ENCODE data around the gene APOL5. TPM values are rescaled to one million over a fixed set of nuclear protein-coding genes. Genes with fewer than 3 reads are reported as not detected.

APOL5 gene
- total RNA-seq, 1 experiment from 2014 or later, result not detected

DNA sequence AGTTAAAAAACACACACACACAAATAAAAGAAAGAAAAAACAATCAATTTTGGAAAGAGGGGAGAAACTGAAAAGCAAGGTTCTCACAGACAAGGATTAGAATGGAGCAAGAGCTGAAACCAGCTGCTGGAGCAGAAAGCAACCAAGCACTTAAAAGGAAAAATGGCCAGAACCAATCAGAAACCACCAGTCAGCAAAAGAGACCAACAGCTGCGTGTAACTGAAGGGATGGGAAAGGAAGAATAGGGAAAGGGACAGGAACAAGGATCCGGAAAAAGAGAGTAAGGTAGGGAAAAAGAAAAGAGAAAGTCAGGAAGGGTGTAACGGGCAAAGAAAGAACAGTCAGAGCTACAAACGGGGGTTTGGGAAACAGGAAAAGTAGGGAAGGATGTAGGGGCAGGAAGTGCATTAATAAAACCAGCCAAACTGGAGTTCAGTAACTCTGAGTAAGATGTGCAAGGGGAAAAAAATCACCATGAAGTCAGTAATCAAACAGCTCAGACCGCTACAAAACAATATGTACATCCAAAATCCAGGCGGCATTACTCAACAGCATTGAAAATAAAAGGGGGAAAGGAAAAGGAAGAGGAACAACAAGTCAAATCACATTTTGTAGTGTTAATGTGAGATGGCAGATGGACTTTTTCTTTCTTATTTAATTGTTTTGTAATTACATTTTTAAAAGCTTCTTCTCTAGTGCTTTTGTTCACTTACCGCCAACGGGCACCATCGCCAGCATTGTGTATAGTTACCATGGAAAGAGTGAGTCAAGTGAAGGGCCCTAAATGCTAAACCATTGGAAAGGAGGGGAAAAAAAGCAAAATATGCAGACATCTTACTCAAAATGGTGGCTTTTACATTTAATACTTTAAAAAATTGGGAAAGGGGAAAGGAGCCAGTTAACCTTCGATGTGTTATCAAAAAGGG lies 49.2 kb downstream of the APOL5 start:
- peaks cover 12% of the 10 kb centered on the region; the same call in 1 of the 2 replicates for H3K36me3 ChIP-seq (ENCODE audit: low read depth)
- intact Hi-C loops (cut with micrococcal nuclease; ENCODE audit: unreplicated experiment), result no loop called here
- H3K4me2 ChIP-seq, result no peak overlapping the region
- no peak overlapping the region for H3K27ac ChIP-seq
- H3K27me3 ChIP-seq (ENCODE audit: insufficient read depth, low read depth), result no peaks in the 10 kb centered on the region
- no peak overlapping the region for H2AFZ ChIP-seq
- peaks cover 18% of the 10 kb centered on the region; the same call in 1 of the 2 replicates for H3K79me2 ChIP-seq (ENCODE audit: low read depth)
- DNase-seq, result no peak
- H3F3A ChIP-seq (ENCODE audit: insufficient read depth, low read depth), result peaks cover 15% of the 10 kb centered on the region; the same call in 1 of the 2 replicates
- H3K4me3 ChIP-seq, result no peak overlapping the region
- H3K9me2 ChIP-seq (ENCODE audit: insufficient read depth), result no peaks in the 10 kb centered on the region
- H3K4me1 ChIP-seq (replicated peaks; ENCODE audit: insufficient read depth), result no peaks in the 10 kb centered on the region
- ChIA-PET POLR2A (ENCODE audit: unreplicated experiment) (interaction anchor here (0.6 to 0.7 kb wide), 2 partner anchors 9 to 28 kb away, joined by 3 to 9 read pairs; no protein-coding TSS in a partner anchor), CTCF (no interaction called here)
- no TSS peak for BruUV-seq (replicated peaks)
- H4K20me1 ChIP-seq (ENCODE audit: insufficient read depth), result no peaks in the 10 kb centered on the region
- no peaks in the 10 kb centered on the region for H3K9me3 ChIP-seq (ENCODE audit: insufficient read depth, low read depth)
- TF ChIP-seq, protein P1, sequence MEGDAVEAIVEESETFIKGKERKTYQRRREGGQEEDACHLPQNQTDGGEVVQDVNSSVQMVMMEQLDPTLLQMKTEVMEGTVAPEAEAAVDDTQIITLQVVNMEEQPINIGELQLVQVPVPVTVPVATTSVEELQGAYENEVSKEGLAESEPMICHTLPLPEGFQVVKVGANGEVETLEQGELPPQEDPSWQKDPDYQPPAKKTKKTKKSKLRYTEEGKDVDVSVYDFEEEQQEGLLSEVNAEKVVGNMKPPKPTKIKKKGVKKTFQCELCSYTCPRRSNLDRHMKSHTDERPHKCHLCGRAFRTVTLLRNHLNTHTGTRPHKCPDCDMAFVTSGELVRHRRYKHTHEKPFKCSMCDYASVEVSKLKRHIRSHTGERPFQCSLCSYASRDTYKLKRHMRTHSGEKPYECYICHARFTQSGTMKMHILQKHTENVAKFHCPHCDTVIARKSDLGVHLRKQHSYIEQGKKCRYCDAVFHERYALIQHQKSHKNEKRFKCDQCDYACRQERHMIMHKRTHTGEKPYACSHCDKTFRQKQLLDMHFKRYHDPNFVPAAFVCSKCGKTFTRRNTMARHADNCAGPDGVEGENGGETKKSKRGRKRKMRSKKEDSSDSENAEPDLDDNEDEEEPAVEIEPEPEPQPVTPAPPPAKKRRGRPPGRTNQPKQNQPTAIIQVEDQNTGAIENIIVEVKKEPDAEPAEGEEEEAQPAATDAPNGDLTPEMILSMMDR (conservative IDR thresholded peaks at IDR 0.05), result no peak
- TF ChIP-seq EZH2 (IDR thresholded peaks at IDR 0.05; ENCODE audit: low read depth), result no peak

DNA sequence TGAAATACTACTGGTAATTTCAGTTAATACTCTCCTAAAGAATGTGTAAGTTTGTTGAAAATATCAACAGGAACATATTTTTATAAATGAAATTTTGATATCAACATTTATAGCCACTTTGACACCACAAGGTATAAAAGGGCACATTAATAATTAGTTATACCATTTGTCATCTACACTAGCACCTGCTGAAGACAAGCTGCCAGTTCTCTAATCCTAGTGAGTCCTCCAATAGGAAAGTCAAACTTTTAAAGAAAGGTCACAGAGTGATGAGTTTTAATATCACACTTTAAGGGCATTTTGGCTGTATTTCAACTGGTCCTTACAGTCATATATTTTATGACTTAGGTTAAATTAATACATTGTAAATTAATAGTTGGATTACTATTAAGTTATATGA lies 52.3 kb downstream of the APOL5 start:
- Histone ChIP-seq H3F3A (ENCODE audit: insufficient read depth, low read depth) (peaks cover 18% of the 10 kb centered on the region; the same call in 1 of the 2 replicates), H3K4me1 (replicated peaks; ENCODE audit: insufficient read depth) (no peaks in the 10 kb centered on the region), H3K4me2 (no peak overlapping the region), H3K27ac (no peak overlapping the region), H2AFZ (no peak overlapping the region), H3K27me3 (ENCODE audit: insufficient read depth, low read depth) (no peaks in the 10 kb centered on the region), H4K20me1 (ENCODE audit: insufficient read depth) (no peaks in the 10 kb centered on the region), H3K4me3 (no peak overlapping the region), H3K36me3 (ENCODE audit: low read depth) (no peaks in the 10 kb centered on the region; the same call in 1 of the 2 replicates), H3K9me3 (ENCODE audit: insufficient read depth, low read depth) (no peaks in the 10 kb centered on the region), H3K9me2 (ENCODE audit: insufficient read depth) (no peaks in the 10 kb centered on the region), H3K79me2 (ENCODE audit: low read depth) (peaks cover 16% of the 10 kb centered on the region; the same call in 1 of the 2 replicates)
- ChIA-PET CTCF (interaction anchor here (1.5 kb wide), 1 partner anchor 65 kb away, joined by 13 read pairs; no protein-coding TSS in a partner anchor), POLR2A (ENCODE audit: unreplicated experiment) (no interaction called here)
- no TSS peak for BruUV-seq (replicated peaks)
- intact Hi-C loops (cut with micrococcal nuclease; ENCODE audit: unreplicated experiment), result no loop called here
- TF ChIP-seq, protein P1 (conservative IDR thresholded peaks at IDR 0.05), result no peak
- DNase-seq, result no peak

DNA sequence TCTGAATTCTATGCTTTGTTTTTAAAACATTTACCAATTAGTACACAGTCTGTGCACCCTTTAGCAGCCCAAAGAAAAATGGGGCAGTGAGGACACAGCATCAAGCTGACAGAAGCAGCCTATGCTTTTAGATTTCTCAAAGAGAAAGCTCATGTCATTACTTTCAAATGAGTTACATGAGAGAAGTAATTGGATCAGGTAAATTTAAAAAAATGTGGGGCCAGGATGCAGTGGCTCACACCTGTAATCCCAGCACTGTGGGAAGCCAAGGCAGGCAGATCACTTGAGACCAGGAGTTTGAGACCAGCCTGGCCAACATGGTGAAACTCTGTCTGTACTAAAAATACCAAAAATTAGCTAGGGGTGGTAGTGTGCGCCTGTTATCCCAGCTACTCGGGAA lies 57.7 kb downstream of the APOL5 start:
- ChIA-PET CTCF (interaction anchor here (0.6 kb wide), 1 partner anchor 240 kb away, joined by 12 read pairs; no protein-coding TSS in a partner anchor), POLR2A (ENCODE audit: unreplicated experiment) (no interaction called here)
- intact Hi-C loops (cut with micrococcal nuclease; ENCODE audit: unreplicated experiment), result no loop called here
- Histone ChIP-seq H3K4me1 (replicated peaks; ENCODE audit: insufficient read depth) (peaks cover 20% of the 10 kb centered on the region), H3K27ac (no peak overlapping the region), H3F3A (ENCODE audit: insufficient read depth, low read depth) (peaks cover 28% of the 10 kb centered on the region), H3K4me3 (no peak overlapping the region), H4K20me1 (ENCODE audit: insufficient read depth) (no peaks in the 10 kb centered on the region), H3K79me2 (ENCODE audit: low read depth) (peaks cover 45% of the 10 kb centered on the region), H3K9me3 (ENCODE audit: insufficient read depth, low read depth) (no peaks in the 10 kb centered on the region), H3K36me3 (ENCODE audit: low read depth) (peaks cover 14% of the 10 kb centered on the region), H2AFZ (no peak overlapping the region), H3K9me2 (ENCODE audit: insufficient read depth) (no peaks in the 10 kb centered on the region), H3K27me3 (ENCODE audit: insufficient read depth, low read depth) (no peaks in the 10 kb centered on the region), H3K4me2 (no peak overlapping the region)
- no peak for DNase-seq
- no peak for TF ChIP-seq EZH2 (IDR thresholded peaks at IDR 0.05; ENCODE audit: low read depth)
- TF ChIP-seq, protein P1 (conservative IDR thresholded peaks at IDR 0.05), result no peak
- no TSS peak for BruUV-seq (replicated peaks)
